ENCODE data around the gene TFAP2E.

DNA sequence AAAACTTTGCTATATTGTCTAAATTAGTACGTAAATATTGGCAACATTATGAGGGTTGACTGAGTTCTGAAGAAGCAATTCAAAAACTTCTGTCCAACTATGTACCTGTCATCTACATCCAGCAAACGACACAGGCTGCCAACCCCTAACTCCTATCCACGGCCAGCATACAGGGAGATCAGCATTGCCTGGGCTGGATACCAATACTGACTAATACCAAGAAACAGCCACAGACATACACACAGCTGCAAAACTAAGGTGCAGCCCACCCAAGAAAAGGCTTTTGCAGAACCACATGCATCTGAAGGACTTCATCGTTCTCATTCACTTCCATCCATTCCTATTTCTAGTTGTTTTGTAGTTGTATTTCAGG is 17.9 kb upstream of the TFAP2E start:
- TF ChIP-seq POLR2A (IDR thresholded peaks at IDR 0.05; ENCODE audit: low read depth, low read length) (no peak), POLR2AphosphoS5 (IDR thresholded peaks at IDR 0.05; ENCODE audit: low read depth, low read length) (no peak)
